ENCODE measurements around the gene CTSK.
"Not testable (repeated sequence)": the region's sequence is repeated elsewhere in the genome, so short reads cannot be mapped to it uniquely, and the experiment has no call there.

Gene CTSK

GRCh38 chr1:150799089-150799488 lies 9.0 kb downstream of the CTSK start:
- intact Hi-C loops (cut with DNase I; ENCODE audit: low total_unique reads) = no loop called here
- Histone ChIP-seq H3K4me1 (no peaks in the 10 kb centered on the region), H3K9me3 (no peaks in the 10 kb centered on the region), H3K27me3 (no peaks in the 10 kb centered on the region), H3K27ac (no peak overlapping the region), H3K4me3 (no peak overlapping the region), H3K36me3 (peaks cover 29 to 76% (median 47%) of the 10 kb centered on the region in 3 donors)
- no peak for DNase-seq
- no peak for TF ChIP-seq CTCF (IDR thresholded peaks at IDR 0.05)

- intact Hi-C loops (cut with DNase I; ENCODE audit: low total_unique reads) = no loop called here
- no peak for DNase-seq
- no peak for TF ChIP-seq CTCF (IDR thresholded peaks at IDR 0.05)
Observed at GRCh38 chr1:150798525-150798924, 9.5 kb downstream of the CTSK start.

GRCh38 chr1:150796374-150796773 lies 11.7 kb downstream of the CTSK start:
- Histone ChIP-seq H3K27me3 (no peaks in the 10 kb centered on the region), H3K27ac (no peak overlapping the region), H3K9me3 (no peaks in the 10 kb centered on the region), H3K36me3 (peaks cover 29 to 57% (median 47%) of the 10 kb centered on the region in 3 donors), H3K4me1 (no peaks in the 10 kb centered on the region), H3K4me3 (no peak overlapping the region)
- intact Hi-C loops (cut with DNase I; ENCODE audit: low total_unique reads) = no loop called here
- no peak for TF ChIP-seq CTCF (IDR thresholded peaks at IDR 0.05)
- no peak for DNase-seq

More at GRCh38 chr1:150798525-150798924, 9.5 kb downstream of the CTSK start:
- H3K27ac ChIP-seq = no peak overlapping the region
- H3K9me3 ChIP-seq = no peaks in the 10 kb centered on the region
- H3K4me3 ChIP-seq = no peak overlapping the region
- peaks cover 29 to 70% (median 47%) of the 10 kb centered on the region in 3 donors for H3K36me3 ChIP-seq
- H3K4me1 ChIP-seq = no peaks in the 10 kb centered on the region
- no peaks in the 10 kb centered on the region for H3K27me3 ChIP-seq

- DNase-seq; intact Hi-C loops (cut with DNase I; ENCODE audit: low total_unique reads); H3K4me1 ChIP-seq; H3K4me3 ChIP-seq; H3K27ac ChIP-seq; H3K27me3 ChIP-seq; H3K9me3 ChIP-seq: not testable (repeated sequence)
- peaks cover 22 to 37% (median 37%) of the 10 kb centered on the region in 3 donors for H3K36me3 ChIP-seq
Observed at GRCh38 chr1:150793778-150794177, 14.3 kb downstream of the CTSK start.

- H3K4me1 ChIP-seq = no peaks in the 10 kb centered on the region
- H3K27ac ChIP-seq = no peak overlapping the region
- intact Hi-C loops (cut with DNase I; ENCODE audit: low total_unique reads) = no loop called here
- TF ChIP-seq CTCF (IDR thresholded peaks at IDR 0.05) = no peak
- no peaks in the 10 kb centered on the region for H3K9me3 ChIP-seq
- no peak overlapping the region for H3K4me3 ChIP-seq
- no peaks in the 10 kb centered on the region for H3K27me3 ChIP-seq
- H3K36me3 ChIP-seq = peaks cover 16 to 32% (median 32%) of the 10 kb centered on the region in 3 donors
- DNase-seq = no peak
Observed at GRCh38 chr1:150793221-150793620, 14.8 kb downstream of the CTSK start.

GRCh38 chr1:150791585-150791984 lies 16.5 kb downstream of the CTSK start:
- TF ChIP-seq CTCF (IDR thresholded peaks at IDR 0.05) = no peak
- no peaks in the 10 kb centered on the region for H3K4me1 ChIP-seq
- H3K27me3 ChIP-seq = no peaks in the 10 kb centered on the region
- H3K36me3 ChIP-seq = peaks cover 3 to 18% (median 17%) of the 10 kb centered on the region in 3 donors
- intact Hi-C loops (cut with DNase I; ENCODE audit: low total_unique reads) = no loop called here
- DNase-seq = no peak
- H3K4me3 ChIP-seq = no peak overlapping the region
- no peaks in the 10 kb centered on the region for H3K9me3 ChIP-seq
- no peak overlapping the region for H3K27ac ChIP-seq
